Parathyroid adenoma (tissue), 2 donors: Measurements from ENCODE around the gene F7.
"Not testable (repeated sequence)": the region's sequence is repeated elsewhere in the genome, so short reads cannot be mapped to it uniquely, and the experiment has no call there.

Source experiments
- H2AFZ ChIP-seq: fragments of 300-600 bp; sonication (generic); one replicate; pipeline ENCODE4 v1.7.0; 2017; ENCODE audit warnings: antibody characterized with exemption, mild to moderate bottlenecking
- H3K27ac ChIP-seq: fragments of 300-600 bp; sonication (generic); one replicate; pipeline ENCODE4 v1.7.0; 2017
- H3K27me3 ChIP-seq: fragments of 300-600 bp; sonication (generic); one replicate; pipeline ENCODE4 v1.7.0; 2017; ENCODE audit warnings: low read length; ENCODE audit not compliant: control insufficient read depth, insufficient read depth
- H3K36me3 ChIP-seq: fragments of 300-600 bp; sonication (generic); one replicate; pipeline ENCODE4 v1.7.0; 2017; ENCODE audit warnings: low read length; ENCODE audit not compliant: control insufficient read depth, insufficient read depth
- H3K4me1 ChIP-seq: fragments of 300-600 bp; sonication (generic); one replicate; pipeline ENCODE4 v1.7.0; 2017; ENCODE audit warnings: control low read depth
- H3K4me2 ChIP-seq: fragments of 300-600 bp; sonication (generic); one replicate; pipeline ENCODE4 v1.7.0; 2017; ENCODE audit warnings: low read length
- H3K4me3 ChIP-seq: fragments of 300-600 bp; sonication (generic); one replicate; pipeline ENCODE4 v1.7.0; 2017; ENCODE audit warnings: low read depth, low read length
- H3K79me2 ChIP-seq: fragments of 300-600 bp; sonication (generic); one replicate; pipeline ENCODE4 v1.7.0; 2017; ENCODE audit warnings: control low read depth
- H3K9ac ChIP-seq: fragments of 300-600 bp; sonication (generic); one replicate; pipeline ENCODE4 v1.7.0; 2017; ENCODE audit warnings: mild to moderate bottlenecking
- H3K9me3 ChIP-seq: fragments of 300-600 bp; sonication (generic); one replicate; pipeline ENCODE4 v1.7.0; 2017; ENCODE audit warnings: low read length; ENCODE audit not compliant: control insufficient read depth
- CTCF ChIP-seq: fragments of 300-600 bp; sonication (generic); IDR thresholded peaks from one replicate; pipeline ENCODE4 v1.7.0; 2017; ENCODE audit warnings: antibody characterized with exemption, mild to moderate bottlenecking
- donor health status: primary hyperparathyroidism.

The F7 gene

DNA sequence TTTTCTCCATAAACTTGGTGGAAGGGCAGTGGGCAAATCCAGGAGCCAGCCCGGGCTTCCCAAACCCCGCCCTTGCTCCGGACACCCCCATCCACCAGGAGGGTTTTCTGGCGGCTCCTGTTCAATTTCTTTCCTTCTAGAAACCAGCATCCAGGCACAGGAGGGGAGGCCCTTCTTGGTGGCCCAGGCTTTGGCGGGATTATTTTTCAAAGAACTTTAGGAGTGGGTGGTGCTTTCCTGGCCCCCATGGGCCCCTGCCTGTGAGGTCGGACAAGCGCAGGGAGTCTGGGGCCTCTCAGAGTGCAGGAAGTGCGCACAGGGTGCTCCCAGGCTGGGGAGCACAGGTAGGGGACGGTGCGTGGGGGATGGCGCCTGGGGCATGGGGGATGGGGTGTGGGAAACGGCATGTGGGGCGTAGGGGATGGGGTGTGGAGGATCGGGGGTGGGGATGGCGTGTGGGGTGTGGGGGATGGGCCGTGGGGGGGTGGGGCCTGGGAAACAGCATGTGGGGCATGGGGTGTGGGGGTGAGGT is 396 bp downstream of the F7 start:
- no peaks in the 10 kb centered on the region for H3K79me2 ChIP-seq
- TF ChIP-seq CTCF: no peak
- H3K36me3 ChIP-seq: no peaks in the 10 kb centered on the region
- no peaks in the 10 kb centered on the region for H3K27me3 ChIP-seq
- no peaks in the 10 kb centered on the region for H3K9me3 ChIP-seq
- H2AFZ ChIP-seq: no peak overlapping the region
- no peak overlapping the region for H3K27ac ChIP-seq
- H3K4me3 ChIP-seq: no peak overlapping the region
- no peaks in the 10 kb centered on the region for H3K4me1 ChIP-seq
- H3K4me2 ChIP-seq: no peak overlapping the region
- H3K9ac ChIP-seq: no peak overlapping the region

GRCh38 chr13:113106711-113107351 is 1.2 kb downstream of the F7 start:
- no peak overlapping the region for H3K4me2 ChIP-seq
- H3K4me3 ChIP-seq: no peak overlapping the region
- no peak for TF ChIP-seq CTCF
- no peaks in the 10 kb centered on the region for H3K4me1 ChIP-seq
- no peak overlapping the region for H3K9ac ChIP-seq
- H2AFZ ChIP-seq: no peak overlapping the region
- H3K79me2 ChIP-seq: no peaks in the 10 kb centered on the region
- no peaks in the 10 kb centered on the region for H3K36me3 ChIP-seq
- H3K9me3 ChIP-seq: no peaks in the 10 kb centered on the region
- H3K27me3 ChIP-seq: no peaks in the 10 kb centered on the region
- no peak overlapping the region for H3K27ac ChIP-seq

GRCh38 chr13:113108521-113108920 is 2.9 kb downstream of the F7 start:
- H3K4me2 ChIP-seq, H3K9me3 ChIP-seq, H3K27me3 ChIP-seq, H3K27ac ChIP-seq, H3K9ac ChIP-seq, H3K79me2 ChIP-seq, H2AFZ ChIP-seq, H3K4me1 ChIP-seq, H3K4me3 ChIP-seq, H3K36me3 ChIP-seq: not testable (repeated sequence)

GRCh38 chr13:113109151-113110047 is 3.8 kb downstream of the F7 start:
- Histone ChIP-seq H3K9ac (no peak overlapping the region), H3K79me2 (no peaks in the 10 kb centered on the region), H3K4me1 (no peaks in the 10 kb centered on the region), H3K27ac (no peak overlapping the region), H3K4me2 (peak overlapping the region; percentile 74), H3K9me3 (no peaks in the 10 kb centered on the region), H3K4me3 (no peak overlapping the region), H3K27me3 (no peaks in the 10 kb centered on the region), H2AFZ (no peak overlapping the region), H3K36me3 (no peaks in the 10 kb centered on the region)
- no peak for TF ChIP-seq CTCF

DNA sequence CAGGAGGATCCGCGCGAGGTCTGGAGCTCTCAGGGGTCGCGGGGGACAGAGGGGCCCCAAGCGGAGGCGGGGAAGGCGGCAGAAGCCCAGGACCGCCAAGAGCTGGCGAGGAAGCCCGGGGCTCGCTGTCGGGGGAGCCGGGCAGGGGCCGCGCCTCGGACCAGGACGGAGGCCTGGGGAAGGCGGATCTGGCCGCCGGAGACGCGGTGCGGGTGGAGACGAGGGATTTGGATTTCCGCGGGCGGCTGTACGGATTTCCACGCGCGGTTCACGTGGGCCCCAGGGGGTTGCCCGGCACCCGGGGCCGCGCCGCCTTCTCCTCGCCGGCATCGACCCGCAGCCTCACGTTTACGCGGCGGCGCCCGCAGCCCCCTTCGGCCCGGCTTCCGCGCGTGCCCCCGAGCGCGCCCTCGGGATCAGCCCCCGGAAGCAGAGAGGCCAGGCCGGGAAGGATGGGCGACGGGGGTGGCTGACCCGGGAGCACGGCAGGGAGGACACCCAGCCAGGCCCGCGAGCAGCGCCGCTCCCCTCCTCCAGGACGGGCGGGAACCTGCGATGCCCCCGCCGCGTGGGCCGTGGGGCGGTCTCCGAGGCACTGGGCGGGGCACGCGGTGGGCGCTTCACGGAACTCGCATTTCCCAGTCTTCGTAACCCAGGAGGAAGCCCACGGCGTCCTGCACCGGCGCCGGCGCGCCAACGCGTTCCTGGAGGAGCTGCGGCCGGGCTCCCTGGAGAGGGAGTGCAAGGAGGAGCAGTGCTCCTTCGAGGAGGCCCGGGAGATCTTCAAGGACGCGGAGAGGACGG is 4.7 kb downstream of the F7 start:
- no peak for TF ChIP-seq CTCF
- Histone ChIP-seq H3K9me3 (no peaks in the 10 kb centered on the region), H3K27ac (no peak overlapping the region), H3K27me3 (no peaks in the 10 kb centered on the region), H3K9ac (no peak overlapping the region), H3K79me2 (no peaks in the 10 kb centered on the region), H3K4me2 (peak overlapping the region; percentile 74), H2AFZ (peak overlapping the region; percentile 56), H3K4me1 (no peaks in the 10 kb centered on the region), H3K4me3 (peak overlapping the region; percentile 48), H3K36me3 (no peaks in the 10 kb centered on the region)
